Measurements from ENCODE around the gene METTL14.
"Not testable (repeated sequence)": the region's sequence is repeated elsewhere in the genome, so short reads cannot be mapped to it uniquely, and the experiment has no call there.

METTL14 gene

DNA sequence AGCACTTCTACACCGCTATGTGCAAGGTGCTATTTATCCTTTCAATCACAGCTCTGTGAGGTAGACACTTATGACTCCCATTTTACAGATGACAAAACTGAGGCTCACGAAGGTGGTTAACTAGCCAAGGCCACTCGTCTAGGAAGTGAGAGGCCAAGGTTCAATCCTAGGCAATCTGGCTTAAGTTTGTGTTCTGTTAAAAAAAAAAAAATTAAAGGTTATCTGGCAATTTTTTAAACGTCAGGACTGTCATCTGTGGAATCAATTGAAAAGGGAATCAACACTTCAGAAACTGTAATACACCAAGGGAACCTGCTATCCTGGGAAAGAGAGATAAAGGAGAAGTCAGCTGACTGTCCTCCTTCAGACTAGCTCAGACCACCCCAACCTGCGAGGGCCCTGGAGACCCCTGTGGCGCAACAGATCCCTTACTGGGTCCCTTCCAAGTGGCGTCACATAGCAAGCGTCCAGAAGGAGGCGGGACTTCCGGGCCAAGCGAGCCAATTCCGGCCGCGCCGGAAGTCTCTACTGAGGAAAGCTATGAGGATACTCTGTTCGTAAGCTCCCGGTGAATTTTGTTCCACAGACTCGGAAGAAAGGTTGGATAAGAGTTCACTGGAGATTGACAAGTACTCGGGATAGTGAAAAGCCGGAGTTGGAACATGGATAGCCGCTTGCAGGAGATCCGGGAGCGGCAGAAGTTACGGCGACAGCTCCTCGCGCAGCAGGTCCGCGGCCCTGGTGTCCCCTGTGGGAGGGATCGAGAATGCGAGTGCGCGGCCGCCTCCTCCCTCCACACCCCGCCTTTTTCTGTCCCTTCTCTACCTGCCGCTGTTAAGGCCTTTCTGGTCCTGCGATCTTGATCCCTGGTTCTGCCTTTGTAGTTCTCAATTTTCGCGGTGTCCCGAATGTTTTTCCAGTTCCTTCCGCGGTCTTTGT is at the start of gene METTL14:
TSS of gene METTL14 (plus strand) at position 520 of the 939 bp plus-strand sequence. CDS start at position 663, 143 bp downstream.
- peak; percentile 93 for DNase-seq

DNA sequence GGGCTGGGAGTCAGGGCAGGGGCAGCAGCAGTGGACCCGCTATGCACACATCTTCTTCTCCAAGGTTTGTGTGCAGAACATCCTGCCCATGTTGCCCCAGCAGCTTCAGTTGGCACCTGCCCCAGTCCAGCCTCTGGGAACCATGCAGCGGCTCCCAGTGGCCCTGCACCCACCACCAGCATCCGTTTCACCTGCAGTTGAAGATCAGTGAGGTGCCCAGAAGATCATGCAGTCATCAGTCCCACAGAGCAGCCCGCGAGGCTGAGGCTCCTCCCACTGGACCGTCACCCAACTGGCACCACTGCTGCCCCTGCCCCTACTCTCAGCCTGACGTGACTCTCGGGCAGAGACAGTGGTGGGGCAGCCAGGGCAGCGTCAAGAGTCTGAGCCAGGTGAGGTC is 49.1 kb upstream of the METTL14 start:
- not testable (repeated sequence) for DNase-seq

DNA sequence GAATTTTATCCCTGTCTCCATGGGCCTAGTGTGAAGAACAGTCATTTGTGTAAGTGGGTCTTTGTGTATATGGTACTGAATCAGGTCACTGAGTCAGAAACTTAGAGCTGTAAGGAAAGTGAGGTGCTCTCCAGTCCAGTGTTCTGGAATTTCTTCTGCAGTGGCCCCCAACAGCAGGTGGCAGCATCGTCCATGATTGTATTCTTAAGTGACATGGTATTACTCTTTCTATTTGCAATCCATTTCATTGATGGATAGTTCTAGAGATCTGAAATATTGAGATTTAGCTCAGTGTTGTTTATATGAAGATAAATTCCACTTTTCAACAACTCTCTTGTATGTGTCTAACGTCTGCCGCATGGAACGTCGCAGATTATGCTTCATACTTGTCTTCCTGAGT is 20.5 kb upstream of the METTL14 start:
- peak; percentile 46 for DNase-seq

- peak; percentile 47 for DNase-seq
Observed at GRCh38 chr4:118669220-118669619, 16.0 kb upstream of the METTL14 start.

DNA sequence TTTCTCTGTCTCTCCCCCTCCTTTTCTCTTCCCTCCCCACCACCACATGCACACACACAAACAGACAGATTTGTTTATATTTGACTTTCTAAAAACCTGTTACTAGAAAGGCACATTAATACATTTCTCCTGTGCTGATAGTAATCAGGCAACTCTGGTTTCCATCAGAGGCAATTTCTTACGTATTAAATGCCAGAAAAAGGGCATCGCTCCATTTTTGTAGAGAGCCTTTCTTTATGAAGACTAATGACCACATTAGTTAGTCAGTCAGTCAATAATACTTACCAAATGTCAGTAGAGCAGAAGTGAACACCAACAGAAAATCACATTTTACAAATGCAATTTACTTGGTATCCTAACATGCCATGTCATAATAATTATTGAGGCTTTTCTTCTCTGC is 14.2 kb upstream of the METTL14 start:
- not testable (repeated sequence) for DNase-seq

- DNase-seq: no peak
Observed at GRCh38 chr4:118676128-118676527, 9.1 kb upstream of the METTL14 start.

DNA sequence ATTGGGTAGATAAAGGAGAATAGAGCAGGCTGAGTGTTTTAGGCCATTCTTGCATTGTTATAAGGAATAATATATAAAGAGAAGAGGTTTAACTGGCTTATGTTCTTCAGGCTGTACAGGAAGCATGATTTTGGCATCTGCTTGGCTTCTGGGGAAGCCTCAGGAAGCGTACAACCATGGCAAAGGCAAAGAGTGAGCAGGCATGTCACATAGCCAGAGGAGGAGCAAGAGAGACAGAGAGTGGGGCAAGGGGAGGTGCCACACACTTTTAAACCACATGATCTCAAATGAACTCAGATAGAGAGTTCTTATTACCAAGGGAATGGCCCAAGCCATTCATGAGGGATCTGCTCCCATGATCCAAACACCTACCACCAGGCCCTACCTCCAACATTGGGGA is 4.4 kb upstream of the METTL14 start:
- DNase-seq: no peak

DNA sequence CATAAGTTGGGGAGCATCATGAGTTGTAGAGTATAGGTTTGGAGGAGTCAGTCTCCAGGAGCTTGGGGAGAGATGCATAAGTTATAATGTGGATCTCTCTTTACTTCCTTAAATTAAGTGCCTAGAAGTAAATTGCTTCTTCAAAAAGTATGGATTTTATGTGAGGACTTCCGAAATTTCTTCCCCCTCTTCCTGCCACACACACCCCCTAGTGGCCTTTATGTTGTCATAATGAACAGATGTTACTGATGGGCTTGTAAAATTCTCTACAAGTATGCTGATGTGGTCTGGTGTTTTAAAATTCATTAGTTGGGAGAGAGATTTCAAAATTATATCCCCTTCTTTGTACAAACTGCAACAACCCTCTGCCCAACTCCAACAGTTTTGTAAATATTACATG is 2.3 kb upstream of the METTL14 start:
- DNase-seq: no peak

GRCh38 chr4:118683513-118683912 is 1.7 kb upstream of the METTL14 start:
- no peak for DNase-seq

DNA sequence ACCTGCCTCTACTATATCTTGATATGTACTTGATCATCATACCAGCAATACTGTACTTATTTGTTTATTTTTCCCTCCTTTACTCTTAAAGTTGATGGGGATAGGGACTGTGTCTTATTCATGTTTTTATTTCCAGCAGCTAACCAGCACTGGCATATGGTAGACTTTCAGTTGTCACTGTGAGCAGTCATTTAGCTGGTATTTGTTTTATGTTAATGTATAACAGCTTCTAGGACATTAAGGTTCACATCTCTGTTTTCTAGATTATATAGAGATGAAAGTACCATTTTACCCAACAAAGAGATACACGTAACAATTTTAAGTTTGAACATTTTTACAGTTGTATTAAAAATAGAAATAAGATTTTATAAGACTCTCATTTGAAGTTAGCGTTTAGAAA is 17.9 kb downstream of the METTL14 start:
- DNase-seq: no peak

GRCh38 chr4:118711052-118711451 is 25.9 kb downstream of the METTL14 start:
- no peak for DNase-seq

GRCh38 chr4:118712872-118713271 is 27.7 kb downstream of the METTL14 start:
- no peak for DNase-seq

GRCh38 chr4:118714682-118715081 is 29.5 kb downstream of the METTL14 start:
- DNase-seq: no peak

DNA sequence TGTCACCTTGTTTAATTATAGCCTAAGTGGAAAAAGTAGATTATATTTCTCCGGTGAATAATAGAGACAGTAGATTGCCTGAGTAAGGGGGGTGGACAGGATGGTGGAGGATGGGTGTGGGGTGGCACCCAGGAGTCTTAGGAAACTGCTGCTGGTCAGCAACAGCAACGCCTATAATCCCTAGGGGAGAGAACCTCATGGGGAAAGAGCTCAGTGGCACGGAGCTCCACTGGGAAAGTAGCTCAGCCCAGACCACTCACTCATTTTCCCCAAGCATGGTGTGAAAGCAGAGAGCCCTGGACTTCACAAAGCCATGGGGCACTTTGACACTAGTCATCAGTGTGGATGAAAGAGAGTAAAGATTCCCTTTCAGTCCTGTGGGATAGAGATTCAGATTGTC is 31.1 kb downstream of the METTL14 start:
- no peak for DNase-seq

GRCh38 chr4:118718511-118719170 is 33.4 kb downstream of the METTL14 start:
- DNase-seq: no peak

DNA sequence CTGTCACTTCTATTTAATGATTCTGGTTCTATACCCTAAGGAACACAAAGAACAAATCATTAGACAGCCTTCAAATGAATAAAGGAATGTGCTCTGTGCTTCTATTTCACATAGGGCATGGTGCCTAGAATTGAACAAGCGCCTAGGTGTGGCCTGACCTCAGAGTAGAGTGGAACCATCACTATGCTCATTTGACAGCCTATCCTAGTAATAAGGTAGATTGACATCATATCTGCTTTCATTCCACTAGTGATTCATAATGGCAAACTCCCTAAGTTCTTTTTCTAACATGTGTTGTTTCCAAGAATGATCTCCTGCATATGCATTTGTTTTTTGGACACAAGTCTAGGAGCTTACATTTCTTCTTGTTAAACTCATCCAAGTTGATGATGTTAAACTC is 36.6 kb downstream of the METTL14 start:
- no peak for DNase-seq

- DNase-seq: no peak
Observed at GRCh38 chr4:118723369-118723768, 38.2 kb downstream of the METTL14 start.

DNA sequence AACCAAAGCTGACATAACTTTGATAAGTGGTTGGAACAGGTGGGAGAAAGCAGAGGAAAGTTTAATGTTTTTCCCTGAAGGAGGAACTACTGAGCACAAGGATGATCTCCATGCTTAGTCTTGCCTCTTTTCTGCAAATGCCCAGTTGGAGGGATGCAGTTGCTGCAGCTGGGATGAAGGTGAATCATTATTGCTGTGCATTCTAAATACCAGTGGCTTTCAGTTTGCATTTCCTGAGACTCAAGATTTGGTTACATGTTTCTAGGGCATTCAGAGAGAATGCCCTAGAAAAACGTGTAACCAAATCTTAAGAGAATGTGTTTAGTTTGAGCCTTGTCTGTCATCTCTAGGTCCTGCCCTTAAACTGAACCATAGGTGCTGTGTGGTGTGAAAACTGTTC is 42.2 kb downstream of the METTL14 start:
- no peak for DNase-seq

DNA sequence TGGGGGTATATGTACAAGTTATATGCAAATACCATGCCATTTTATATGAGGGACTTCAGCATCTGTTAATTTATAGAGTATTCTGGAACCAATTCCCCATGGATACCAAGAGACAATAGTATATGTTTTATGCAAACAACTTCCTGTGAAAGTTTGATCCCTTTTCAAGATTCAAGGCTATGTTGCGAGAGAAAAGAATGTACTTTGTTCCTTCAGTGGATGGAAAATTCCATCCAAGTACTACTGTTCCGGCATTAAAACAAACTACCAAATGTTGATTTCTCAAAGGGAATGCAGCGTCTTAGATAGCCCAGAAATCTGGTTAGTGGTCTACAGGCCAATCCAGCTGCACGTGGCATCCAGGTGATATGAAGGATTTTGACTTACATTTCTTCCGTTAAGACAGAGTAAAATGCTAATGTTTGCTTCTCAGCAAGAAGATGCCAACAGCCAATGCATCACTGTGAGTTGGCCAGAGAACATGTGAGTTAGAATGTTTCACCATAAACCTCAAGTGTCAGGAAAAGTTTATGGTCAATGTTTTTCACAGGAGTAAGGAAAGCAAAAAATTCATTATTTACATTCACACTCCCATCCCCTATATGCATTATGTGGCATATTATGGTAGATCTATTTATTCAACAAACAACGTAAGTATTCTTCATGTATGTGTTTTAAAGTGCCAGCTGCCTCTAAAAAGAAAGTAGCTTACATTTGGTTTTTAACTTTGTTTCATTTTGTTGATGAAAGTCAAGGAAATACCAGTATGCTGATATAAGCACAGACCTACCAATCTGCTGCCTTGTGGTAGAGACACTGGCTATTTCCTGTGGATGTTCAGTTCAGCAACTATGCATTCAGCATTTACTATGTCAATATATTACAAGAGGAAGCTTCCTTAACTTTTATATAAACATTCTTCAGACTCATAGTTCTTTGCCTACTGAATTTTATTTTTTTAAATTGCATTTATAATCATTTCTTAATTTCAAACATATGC is 44.4 kb downstream of the METTL14 start:
- DNase-seq: no peak

- DNase-seq: no peak
Observed at GRCh38 chr4:118730683-118731082, 45.5 kb downstream of the METTL14 start.

DNA sequence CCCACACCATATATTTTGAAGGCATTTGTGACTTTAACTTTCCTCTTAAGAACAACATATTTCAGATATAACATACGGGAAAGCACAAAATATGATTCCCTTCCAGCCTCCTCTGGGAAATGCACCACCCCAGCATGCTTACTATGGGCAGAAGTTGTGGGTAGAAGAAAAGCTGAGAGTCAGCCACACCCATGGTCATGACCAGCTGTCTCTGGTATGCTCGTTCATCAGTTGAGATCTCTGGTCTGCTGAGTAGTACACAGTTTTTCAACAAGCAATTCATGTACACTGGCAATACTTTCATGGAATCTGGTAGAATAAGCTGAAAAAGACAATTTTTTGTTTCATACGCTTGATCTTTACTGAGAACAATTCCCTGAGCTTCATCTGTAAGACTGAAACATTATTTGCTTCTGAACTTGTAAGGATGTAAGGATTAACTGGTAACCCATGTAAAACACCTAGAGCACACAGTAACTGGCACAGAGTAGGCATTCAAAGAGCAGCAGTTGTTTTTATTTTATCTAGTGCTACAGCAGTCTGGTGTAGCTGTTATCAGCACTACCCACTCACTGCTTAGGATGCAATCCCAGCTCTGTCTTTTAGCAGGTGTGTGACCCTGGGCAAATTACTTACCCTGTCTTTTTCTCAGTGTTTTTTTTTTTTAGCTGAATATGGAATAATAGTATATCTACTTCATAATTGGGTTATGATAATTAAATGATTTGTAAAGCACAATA is 47.6 kb downstream of the METTL14 start:
- no peak for DNase-seq

All from stimulated activated CD4-positive, alpha-beta T cell treated with anti-CD3 and anti-CD28 coated beads, Interleukin-15, amount 100 ng/mL, for 24 hours (primary cell).